HepG2 (cell line): ENCODE results near the gene KRTAP3-2. TPM values are rescaled to one million over a fixed set of nuclear protein-coding genes. Genes with fewer than 3 reads are reported as not detected.

Experiments
- ATAC-seq: fragments of 200-7000 bp; cut with Tn5 transposase; 3 replicates; pipeline ENCODE4 v1.9.1; 2020; ENCODE audit warnings: mild to moderate bottlenecking, moderate library complexity
- BruUV-seq: library from RNA; stranded (reverse); fragments of 400-500 nt; replicated peaks from 2 replicates; lab custom pipeline; 2021; lab: Mats Ljungman, UMichigan
- CTCF ChIA-PET: fragments of 300-600 bp; formaldehyde crosslinking; extraction: SDS; loops from one replicate; lab custom pipeline; 2021; ENCODE audit warnings: low total read pairs, inconsistent platforms, low intra/inter-chr PET ratio; lab: Yijun Ruan, JAX
- POLR2A ChIA-PET: fragments of 350-600 bp; sonication (Branson Sonifier 250); formaldehyde crosslinking; loops from one replicate; lab custom pipeline; 2020; ENCODE audit warnings: antibody characterized with exemption, inconsistent platforms; lab: Yijun Ruan, JAX
- DNase-seq: peaks from one replicate; pipeline ENCODE4 v3.0.0-alpha.2; 2015; ENCODE audit warnings: low spot score
- FAIRE-seq: peaks from 3 replicates; lab custom pipeline; 2011; peaks lifted over from hg19 to GRCh38; lab: Jason Lieb, UNC
- H2AFZ ChIP-seq: one replicate; pipeline ENCODE4 v1.6.1; 2011; ENCODE audit warnings: low read length, inconsistent platforms
- H3K27ac ChIP-seq: fragments of 300-600 bp; 3 replicates; pipeline ENCODE4 v1.8.0; 2011; ENCODE audit warnings: mixed run types, mild to moderate bottlenecking, mixed read lengths, low read length, inconsistent platforms; ENCODE audit not compliant: insufficient read depth; ENCODE audit errors: extremely low read length
- H3K27me3 ChIP-seq, 2 experiments: fragments of 200-600 bp in 1 of 2; 2 replicates in 1 of 2; 3 replicates in 1 of 2; pipeline versions ENCODE4 v1.6.0 to v1.8.0; 2011; ENCODE audit warnings: low read length in 2 of 2, mild to moderate bottlenecking in 2 of 2, moderate library complexity in 2 of 2, inconsistent platforms in 1 of 2; ENCODE audit not compliant: insufficient read depth in 2 of 2, control insufficient read depth in 1 of 2
- H3K36me3 ChIP-seq, 2 experiments: fragments of 200-600 bp in 1 of 2; replicated peaks in 1 of 2; 2 replicates in 1 of 2; 3 replicates in 1 of 2; pipeline versions ENCODE4 v1.5.1 to v1.8.0; 2011; ENCODE audit warnings: low read length in 2 of 2, inconsistent platforms in 1 of 2; ENCODE audit not compliant: insufficient read depth in 2 of 2, control insufficient read depth in 1 of 2
- H3K4me1 ChIP-seq: 2 replicates; pipeline ENCODE4 v1.5.1; 2012; ENCODE audit warnings: low read length, inconsistent platforms; ENCODE audit not compliant: insufficient read depth
- H3K4me2 ChIP-seq: 2 replicates; pipeline ENCODE4 v1.6.0; 2011; ENCODE audit warnings: low read depth, low read length, inconsistent platforms
- H3K4me3 ChIP-seq, 3 experiments: fragments of 200-600 bp in 1 of 3; sonication (generic), shearing (Covaris generic) in 1 of 3; replicated peaks in 1 of 3; 2 replicates each; pipeline ENCODE4 v1.5.1; 2011 to 2016; ENCODE audit warnings: low read length in 3 of 3, inconsistent platforms in 2 of 3, low read depth in 2 of 3, mild to moderate bottlenecking in 2 of 3, control low read depth in 1 of 3, mixed read lengths in 1 of 3; ENCODE audit not compliant: insufficient read depth in 1 of 3
- H3K79me2 ChIP-seq: one replicate; pipeline ENCODE4 v1.6.1; 2011; ENCODE audit warnings: low read length, inconsistent platforms; ENCODE audit not compliant: insufficient read depth
- H3K9ac ChIP-seq: 2 replicates; pipeline ENCODE4 v1.6.0; 2011; ENCODE audit warnings: mild to moderate bottlenecking, low read depth, low read length, inconsistent platforms; ENCODE audit not compliant: insufficient read depth
- H3K9me3 ChIP-seq: 2 replicates; pipeline ENCODE4 v1.5.1; 2012; ENCODE audit warnings: mild to moderate bottlenecking, low read length
- H4K20me1 ChIP-seq: 2 replicates; pipeline ENCODE4 v1.6.0; 2011; ENCODE audit warnings: inconsistent platforms, mild to moderate bottlenecking, low read length, moderate library complexity; ENCODE audit not compliant: insufficient read depth
- AHR ChIP-seq: IDR thresholded peaks from 2 replicates; pipeline ENCODE4 v1.6.1; 2018; ENCODE audit warnings: missing genetic modification reagents, missing compliant biosample characterization
- CENPX ChIP-seq: sonication (generic); formaldehyde crosslinking; IDR thresholded peaks from 2 replicates; pipeline ENCODE4 v1.9.0; 2021; ENCODE audit warnings: mild to moderate bottlenecking, missing genetic modification reagents, moderate library complexity
- DNMT1 ChIP-seq: sonication (generic); formaldehyde crosslinking; IDR thresholded peaks from 2 replicates; pipeline ENCODE4 v1.5.1; 2020; ENCODE audit warnings: mild to moderate bottlenecking, missing genetic modification reagents
- ELF3 ChIP-seq: IDR thresholded peaks from 2 replicates; pipeline ENCODE4 v1.6.1; 2016; ENCODE audit warnings: missing genetic modification reagents, missing compliant biosample characterization
- FOXA3 ChIP-seq: IDR thresholded peaks from 2 replicates; pipeline ENCODE4 v1.6.1; 2016; ENCODE audit warnings: missing genetic modification reagents, missing compliant biosample characterization
- MAFK ChIP-seq, 2 experiments: IDR thresholded peaks in 1 of 2; conservative IDR thresholded peaks in 1 of 2; 2 replicates each; pipeline ENCODE4 v1.6.1; 2011; ENCODE audit warnings: improper control_type of control experiment in 2 of 2, low read length in 2 of 2
- MED13 ChIP-seq: sonication (generic); formaldehyde crosslinking; IDR thresholded peaks from 2 replicates; pipeline ENCODE4 v1.5.0; 2020; ENCODE audit warnings: missing genetic modification reagents
- MEF2D ChIP-seq: sonication (generic); formaldehyde crosslinking; IDR thresholded peaks from 2 replicates; pipeline ENCODE4 v1.5.1; 2020; ENCODE audit warnings: mild to moderate bottlenecking, missing genetic modification reagents
- NR2F6 ChIP-seq, 2 experiments: IDR thresholded peaks; 2 replicates each; pipeline ENCODE4 v1.6.1; 2016; ENCODE audit warnings: antibody characterized with exemption in 1 of 2, mild to moderate bottlenecking in 1 of 2
- PPARG ChIP-seq: conservative IDR thresholded peaks from 2 replicates; pipeline ENCODE4 v1.6.1; 2016; ENCODE audit warnings: missing biosample characterization, missing genetic modification reagents
- SAP130 ChIP-seq: IDR thresholded peaks from 2 replicates; pipeline ENCODE4 v1.6.1; 2016; ENCODE audit warnings: low read depth
- SOX5 ChIP-seq: IDR thresholded peaks from 2 replicates; pipeline ENCODE4 v1.6.1; 2016; ENCODE audit warnings: borderline replicate concordance
- SRY ChIP-seq: sonication (generic); formaldehyde crosslinking; IDR thresholded peaks from 2 replicates; pipeline ENCODE4 v1.8.0; 2022; ENCODE audit warnings: mild to moderate bottlenecking, missing genetic modification reagents
- TEAD3 ChIP-seq: optimal IDR thresholded peaks from 2 replicates; pipeline ENCODE3; 2016; ENCODE audit warnings: borderline replicate concordance
- YEATS2 ChIP-seq: sonication (generic); formaldehyde crosslinking; IDR thresholded peaks from 2 replicates; pipeline ENCODE4 v1.4.0; 2020; ENCODE audit warnings: missing genetic modification reagents, borderline replicate concordance
- ZBTB21 ChIP-seq: sonication (generic); formaldehyde crosslinking; IDR thresholded peaks from 2 replicates; pipeline ENCODE4 v1.4.0; 2020; ENCODE audit warnings: missing genetic modification reagents
- ZIK1 ChIP-seq: sonication (generic); formaldehyde crosslinking; IDR thresholded peaks from 2 replicates; pipeline ENCODE4 v1.5.0; 2020; ENCODE audit warnings: mild to moderate bottlenecking, low read depth, missing genetic modification reagents, borderline replicate concordance
- ZNF121 ChIP-seq: sonication (generic); formaldehyde crosslinking; IDR thresholded peaks from 2 replicates; pipeline ENCODE4 v1.5.0; 2020; ENCODE audit warnings: mild to moderate bottlenecking, missing genetic modification reagents
- ZNF326 ChIP-seq: sonication (generic); formaldehyde crosslinking; IDR thresholded peaks from 2 replicates; pipeline ENCODE4 v1.4.0; 2020; ENCODE audit warnings: missing genetic modification reagents, borderline replicate concordance
- ZNF644 ChIP-seq: IDR thresholded peaks from 2 replicates; pipeline ENCODE4 v1.6.1; 2016; ENCODE audit warnings: low read depth
- ZSCAN31 ChIP-seq: sonication (generic); formaldehyde crosslinking; IDR thresholded peaks from 2 replicates; pipeline ENCODE4 v1.5.0; 2020; ENCODE audit warnings: low read depth, mild to moderate bottlenecking, missing genetic modification reagents
- in situ Hi-C: cut with HindIII; loops from 2 replicates; pipeline ENCODE4 v1.10.0; 2017; ENCODE audit warnings: low pct_unique_long_range_greater_than_20kb; ENCODE audit not compliant: extremely low pct_ligation_motif_present
- intact Hi-C: fragments of 100-400 bp; cut with micrococcal nuclease; formaldehyde crosslinking; loops from one replicate; pipeline ENCODE4 v1.10.0; 2022; ENCODE audit not compliant: unreplicated experiment
- polyA plus RNA-seq, 8 experiments: library from polyadenylated mRNA; depleted of rRNA in 3 of 8; stranded (reverse) in 7 of 8; unstranded in 1 of 8; fragments of >200 nt; fragmentation: Illumina TruSeq in 4 of 8; extraction: Trizol in 4 of 8; gene quantifications; 2 replicates each; pipeline versions ENCODE4 v1.2.1 to v1.2.3, GENCODE V29; 2011 to 2016; ENCODE audit warnings: low read depth in 4 of 8, missing spikeins in 1 of 8, mixed read lengths in 1 of 8; ENCODE audit not compliant: insufficient read depth in 1 of 8
- total RNA-seq, 5 experiments: library from RNA; depleted of rRNA; stranded (reverse); fragments of >200 nt; fragmentation: Illumina TruSeq; extraction: Trizol; gene quantifications; 2 replicates each; pipeline ENCODE4 v1.2.3, GENCODE V29; 2016; ENCODE audit warnings: low read depth in 1 of 5
- TF ChIP-seq, protein P1 (sequence below): sonication (generic); formaldehyde crosslinking; IDR thresholded peaks from 2 replicates; pipeline ENCODE4 v1.4.0; 2020; ENCODE audit warnings: missing genetic modification reagents
- TF ChIP-seq, protein P2 (sequence below): IDR thresholded peaks from 2 replicates; pipeline ENCODE4 v1.4.0; 2020; ENCODE audit warnings: mild to moderate bottlenecking, missing genetic modification reagents

KRTAP3-2 gene
- total and polyA plus RNA-seq, 2 of the 13 experiments (the other 11 are each of a cell fraction or from before 2014, with no cell fraction given) = not detected

GRCh38 chr17:41020336-41020735 is 20.6 kb upstream of the KRTAP3-2 start:
- no peaks in the 10 kb centered on the region; a peak in 1 of 5 replicates for H3K27me3 ChIP-seq
- H4K20me1 ChIP-seq = no peaks in the 10 kb centered on the region
- intact Hi-C loops = no loop called here
- no TSS peak for BruUV-seq
- peaks cover 34% of the 10 kb centered on the region for H3K4me1 ChIP-seq
- in situ Hi-C loops = no loop called here
- H3K4me3 ChIP-seq = no peak overlapping the region
- FAIRE-seq = no peak
- H3K4me2 ChIP-seq = no peak overlapping the region
- H3K79me2 ChIP-seq = no peaks in the 10 kb centered on the region
- POLR2A ChIA-PET = interaction anchor here (1.3 kb wide), 1 partner anchor 10 kb away, joined by 4 read pairs; no protein-coding TSS in a partner anchor
- H3K9me3 ChIP-seq = no peaks in the 10 kb centered on the region; the same call in 1 of the 2 replicates
- no peak overlapping the region for H2AFZ ChIP-seq
- peak; percentile 64 for DNase-seq
- ATAC-seq = no peak
- H3K9ac ChIP-seq = no peak overlapping the region
- CTCF ChIA-PET = no interaction called here
- H3K36me3 ChIP-seq = no peaks in the 10 kb centered on the region
- H3K27ac ChIP-seq = no peak overlapping the region
- TF ChIP-seq SRY (no peak), SOX5 (CRISPR knock-in tag) (peak; percentile 13; the same call in 1 of the 2 replicates), MEF2D (CRISPR knock-in tag) (no peak), TEAD3 (CRISPR knock-in tag) (peak; percentile 53), ZBTB21 (CRISPR knock-in tag) (0 out of 2 replicates have a peak, but pooled peaks have one; percentile 33), CENPX (no peak), ELF3 (CRISPR knock-in tag) (peak; percentile 39; the same call in 1 of the 2 replicates), MAFK (conservative IDR thresholded peaks at IDR 0.05 in 1 of 2, IDR thresholded peaks at IDR 0.05 in 1 of 2; ENCODE audit: low read length in 2 of 2) (no peak), MED13 (no peak), AHR (CRISPR knock-in tag) (no peak), FOXA3 (CRISPR knock-in tag) (peak; percentile 34; the same call in 1 of the 2 replicates), ZNF326 (CRISPR knock-in tag) (no peak), NR2F6 (IDR thresholded peaks at IDR 0.05) (no peak), NR2F6 (CRISPR knock-in tag; IDR thresholded peaks at IDR 0.05) (peak; percentile 30; the same call in 1 of the 2 replicates), YEATS2 (no peak), DNMT1 (CRISPR knock-in tag) (no peak), ZSCAN31 (no peak), ZNF121 (no peak), PPARG (0 out of 2 replicates have a peak, but pooled peaks have one; percentile 25), ZNF644 (no peak), SAP130 (CRISPR knock-in tag) (peak; percentile 46), ZIK1 (CRISPR knock-in tag) (no peak)
- TF ChIP-seq, protein P1, sequence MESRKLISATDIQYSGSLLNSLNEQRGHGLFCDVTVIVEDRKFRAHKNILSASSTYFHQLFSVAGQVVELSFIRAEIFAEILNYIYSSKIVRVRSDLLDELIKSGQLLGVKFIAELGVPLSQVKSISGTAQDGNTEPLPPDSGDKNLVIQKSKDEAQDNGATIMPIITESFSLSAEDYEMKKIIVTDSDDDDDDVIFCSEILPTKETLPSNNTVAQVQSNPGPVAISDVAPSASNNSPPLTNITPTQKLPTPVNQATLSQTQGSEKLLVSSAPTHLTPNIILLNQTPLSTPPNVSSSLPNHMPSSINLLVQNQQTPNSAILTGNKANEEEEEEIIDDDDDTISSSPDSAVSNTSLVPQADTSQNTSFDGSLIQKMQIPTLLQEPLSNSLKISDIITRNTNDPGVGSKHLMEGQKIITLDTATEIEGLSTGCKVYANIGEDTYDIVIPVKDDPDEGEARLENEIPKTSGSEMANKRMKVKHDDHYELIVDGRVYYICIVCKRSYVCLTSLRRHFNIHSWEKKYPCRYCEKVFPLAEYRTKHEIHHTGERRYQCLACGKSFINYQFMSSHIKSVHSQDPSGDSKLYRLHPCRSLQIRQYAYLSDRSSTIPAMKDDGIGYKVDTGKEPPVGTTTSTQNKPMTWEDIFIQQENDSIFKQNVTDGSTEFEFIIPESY (CRISPR knock-in tag) = no peak
- TF ChIP-seq, protein P2, sequence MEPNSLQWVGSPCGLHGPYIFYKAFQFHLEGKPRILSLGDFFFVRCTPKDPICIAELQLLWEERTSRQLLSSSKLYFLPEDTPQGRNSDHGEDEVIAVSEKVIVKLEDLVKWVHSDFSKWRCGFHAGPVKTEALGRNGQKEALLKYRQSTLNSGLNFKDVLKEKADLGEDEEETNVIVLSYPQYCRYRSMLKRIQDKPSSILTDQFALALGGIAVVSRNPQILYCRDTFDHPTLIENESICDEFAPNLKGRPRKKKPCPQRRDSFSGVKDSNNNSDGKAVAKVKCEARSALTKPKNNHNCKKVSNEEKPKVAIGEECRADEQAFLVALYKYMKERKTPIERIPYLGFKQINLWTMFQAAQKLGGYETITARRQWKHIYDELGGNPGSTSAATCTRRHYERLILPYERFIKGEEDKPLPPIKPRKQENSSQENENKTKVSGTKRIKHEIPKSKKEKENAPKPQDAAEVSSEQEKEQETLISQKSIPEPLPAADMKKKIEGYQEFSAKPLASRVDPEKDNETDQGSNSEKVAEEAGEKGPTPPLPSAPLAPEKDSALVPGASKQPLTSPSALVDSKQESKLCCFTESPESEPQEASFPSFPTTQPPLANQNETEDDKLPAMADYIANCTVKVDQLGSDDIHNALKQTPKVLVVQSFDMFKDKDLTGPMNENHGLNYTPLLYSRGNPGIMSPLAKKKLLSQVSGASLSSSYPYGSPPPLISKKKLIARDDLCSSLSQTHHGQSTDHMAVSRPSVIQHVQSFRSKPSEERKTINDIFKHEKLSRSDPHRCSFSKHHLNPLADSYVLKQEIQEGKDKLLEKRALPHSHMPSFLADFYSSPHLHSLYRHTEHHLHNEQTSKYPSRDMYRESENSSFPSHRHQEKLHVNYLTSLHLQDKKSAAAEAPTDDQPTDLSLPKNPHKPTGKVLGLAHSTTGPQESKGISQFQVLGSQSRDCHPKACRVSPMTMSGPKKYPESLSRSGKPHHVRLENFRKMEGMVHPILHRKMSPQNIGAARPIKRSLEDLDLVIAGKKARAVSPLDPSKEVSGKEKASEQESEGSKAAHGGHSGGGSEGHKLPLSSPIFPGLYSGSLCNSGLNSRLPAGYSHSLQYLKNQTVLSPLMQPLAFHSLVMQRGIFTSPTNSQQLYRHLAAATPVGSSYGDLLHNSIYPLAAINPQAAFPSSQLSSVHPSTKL (CRISPR knock-in tag) = peak; percentile 26; the same call in 1 of the 2 replicates
